Heart left ventricle (tissue), 16 donors: ENCODE data around the gene KRTAP10-8. TPM values are rescaled to one million over a fixed set of nuclear protein-coding genes. Genes with fewer than 3 reads are reported as not detected.
A peak's percentile ranks its signal among the peaks of the same experiment; 100 is the strongest.
"Not testable (repeated sequence)": the region's sequence is repeated elsewhere in the genome, so short reads cannot be mapped to it uniquely, and the experiment has no call there.

Source experiments
- ATAC-seq, 4 donors: fragments of 200-7000 bp; cut with Tn5 transposase; one replicate each; pipeline ENCODE4 v1.9.1; 2020 to 2022; ENCODE audit warnings: moderate library complexity in 4 of 4, mild to moderate bottlenecking in 3 of 4, moderate number of reproducible peaks in 1 of 4
- DNase-seq, 5 donors: peaks; one replicate each; pipeline ENCODE4 v3.0.0-alpha.2; 2020
- H3K27ac ChIP-seq, 12 donors: fragments of 200-600 bp; sonication (generic) in 4 of 12; one replicate each; pipeline versions ENCODE4 v1.5.0 to v1.8.0; 2016 to 2022; ENCODE audit warnings: mild to moderate bottlenecking in 2 of 12
- H3K27me3 ChIP-seq, 9 donors: fragments of 200-600 bp; sonication (generic) in 2 of 9; one replicate each; pipeline versions ENCODE4 v1.5.1 to v1.8.0; 2016 to 2022; ENCODE audit warnings: mild to moderate bottlenecking in 3 of 9
- H3K36me3 ChIP-seq, 9 donors: fragments of 200-600 bp; sonication (generic) in 2 of 9; one replicate each; pipeline versions ENCODE4 v1.5.0 to v1.8.0; 2018 to 2022; ENCODE audit warnings: mild to moderate bottlenecking in 2 of 9
- H3K4me1 ChIP-seq, 12 donors: fragments of 200-600 bp; sonication (generic) in 4 of 12; one replicate each; pipeline versions ENCODE4 v1.5.0 to v1.8.0; 2016 to 2022; ENCODE audit warnings: mild to moderate bottlenecking in 3 of 12
- H3K4me3 ChIP-seq, 12 donors: fragments of 200-600 bp; sonication (generic) in 4 of 12; one replicate each; pipeline versions ENCODE4 v1.5.0 to v1.8.0; 2017 to 2022; ENCODE audit warnings: mild to moderate bottlenecking in 9 of 12, moderate library complexity in 4 of 12
- H3K9me3 ChIP-seq, 12 donors: fragments of 200-600 bp; sonication (generic) in 4 of 12; one replicate each; pipeline versions ENCODE4 v1.5.0 to v1.8.0; 2016 to 2022; ENCODE audit warnings: mild to moderate bottlenecking in 1 of 12
- POLR2A ChIP-seq, 2 donors: fragments of 450-650 bp; IDR thresholded peaks; one replicate each; pipeline ENCODE4 v1.6.1; 2017; ENCODE audit warnings: antibody characterized with exemption in 2 of 2, mild to moderate bottlenecking in 2 of 2, moderate library complexity in 2 of 2
- WGBS, 4 donors: extraction: QIAGEN DNeasy Blood & Tissue Kit in 2 of 4; methylation state at CpG; one replicate each; pipeline versions ENCODE4 v1.1.5 to v1.1.7; 2013 to 2018; 5-methylcytosine and 5-hydroxymethylcytosine counted together
- intact Hi-C, 10 donors: fragments of 100-400 bp; cut with DNase I; formaldehyde crosslinking; loops; one replicate each; pipeline versions ENCODE4 v1.11.1 to v1.14.2; 2022
- polyA plus RNA-seq, 2 donors: library from polyadenylated mRNA; stranded (reverse); fragments of 200-250 nt; gene quantifications; one replicate each; pipeline ENCODE4 v1.2.3, GENCODE V29; 2013
- total RNA-seq, 9 donors: library from RNA; depleted of rRNA in 2 of 9; stranded (reverse); fragments of >200 nt in 2 of 9; fragmentation: NEBNext Ultra II Directional in 3 of 9; extraction: Animal tissue kit (Norgen Biotek cat#: 25700) in 3 of 9; gene quantifications; one replicate each; pipeline versions ENCODE4 v1.1.0 to v1.2.4, GENCODE V29; 2016 to 2023
- TF ChIP-seq, protein P1 (sequence below), 12 donors: fragments of 200-600 bp; sonication (generic) in 4 of 12; IDR thresholded peaks; one replicate each; pipeline versions ENCODE4 v1.5.0 to v1.8.0; 2018 to 2022; ENCODE audit warnings: antibody characterized with exemption in 12 of 12, mild to moderate bottlenecking in 5 of 12
- donor health status: ischemic (EF 13 %, LVEDD 7.1; RV severe dilation, severe dysfunction).
- donor health status: healthy with polysubstance abuse.
- donor health status: DM: no; HTN: yes; CAD: no.
- donor health status: DM: no; HTN: no; CAD: no.
- donor health status: ischemic (EF 25% LVEDD 6.9; RV normal size, moderate dysfunction).
- donor health status: ischemic (EF 25% LVEDD 5.7; RV mildly dilated, moderate dysfunction).
- donor health status: healthy.
- donor health status: DM: yes; HTN: yes; CAD: no.
- donor health status: ischemic (EF 35%, LVEDD 5.7; RV mildly dilated, moderate dysfunction).
- donor health status: nonischemic (EF 11% LVEDD 7.7; RV severe dilation, severe dysfunction).
- donor health status: DM: yes; HTN: yes; CAD: no.
- donor health status: PGD.
- donor health status: ischemic (EF 29% LVEDD 5.4; RV normal size, mild dysfunction).
- donor health status: nonischemic (EF 23%, LVEDD 6.1; RV moderate dilation, normal function).

Gene KRTAP10-8
- total and polyA plus RNA-seq, 11 donors = not detected

- Histone ChIP-seq H3K4me3 (no peak overlapping the region), H3K4me1 (peaks cover 0 to 8% (median 0%) of the 10 kb centered on the region in 12 donors), H3K36me3 (no peaks in the 10 kb centered on the region), H3K27ac (no peak overlapping the region), H3K27me3 (peaks cover 0 to 22% (median 0%) of the 10 kb centered on the region in 9 donors), H3K9me3 (peaks cover 0 to 16% (median 2%) of the 10 kb centered on the region in 12 donors)
- intact Hi-C loops = no loop called here
- ATAC-seq (no peak), DNase-seq (no peak)
- 64 to 93% (median 82%) methylated on average over 3 to 4 of the region's 4 CpGs for WGBS, 4 donors
- TF ChIP-seq POLR2A (IDR thresholded peaks at IDR 0.05) = no peak
- TF ChIP-seq, protein P1, sequence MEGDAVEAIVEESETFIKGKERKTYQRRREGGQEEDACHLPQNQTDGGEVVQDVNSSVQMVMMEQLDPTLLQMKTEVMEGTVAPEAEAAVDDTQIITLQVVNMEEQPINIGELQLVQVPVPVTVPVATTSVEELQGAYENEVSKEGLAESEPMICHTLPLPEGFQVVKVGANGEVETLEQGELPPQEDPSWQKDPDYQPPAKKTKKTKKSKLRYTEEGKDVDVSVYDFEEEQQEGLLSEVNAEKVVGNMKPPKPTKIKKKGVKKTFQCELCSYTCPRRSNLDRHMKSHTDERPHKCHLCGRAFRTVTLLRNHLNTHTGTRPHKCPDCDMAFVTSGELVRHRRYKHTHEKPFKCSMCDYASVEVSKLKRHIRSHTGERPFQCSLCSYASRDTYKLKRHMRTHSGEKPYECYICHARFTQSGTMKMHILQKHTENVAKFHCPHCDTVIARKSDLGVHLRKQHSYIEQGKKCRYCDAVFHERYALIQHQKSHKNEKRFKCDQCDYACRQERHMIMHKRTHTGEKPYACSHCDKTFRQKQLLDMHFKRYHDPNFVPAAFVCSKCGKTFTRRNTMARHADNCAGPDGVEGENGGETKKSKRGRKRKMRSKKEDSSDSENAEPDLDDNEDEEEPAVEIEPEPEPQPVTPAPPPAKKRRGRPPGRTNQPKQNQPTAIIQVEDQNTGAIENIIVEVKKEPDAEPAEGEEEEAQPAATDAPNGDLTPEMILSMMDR (IDR thresholded peaks at IDR 0.05) = no peak
Measured at GRCh38 chr21:44571296-44571695, 40.6 kb upstream of the KRTAP10-8 start.

DNA sequence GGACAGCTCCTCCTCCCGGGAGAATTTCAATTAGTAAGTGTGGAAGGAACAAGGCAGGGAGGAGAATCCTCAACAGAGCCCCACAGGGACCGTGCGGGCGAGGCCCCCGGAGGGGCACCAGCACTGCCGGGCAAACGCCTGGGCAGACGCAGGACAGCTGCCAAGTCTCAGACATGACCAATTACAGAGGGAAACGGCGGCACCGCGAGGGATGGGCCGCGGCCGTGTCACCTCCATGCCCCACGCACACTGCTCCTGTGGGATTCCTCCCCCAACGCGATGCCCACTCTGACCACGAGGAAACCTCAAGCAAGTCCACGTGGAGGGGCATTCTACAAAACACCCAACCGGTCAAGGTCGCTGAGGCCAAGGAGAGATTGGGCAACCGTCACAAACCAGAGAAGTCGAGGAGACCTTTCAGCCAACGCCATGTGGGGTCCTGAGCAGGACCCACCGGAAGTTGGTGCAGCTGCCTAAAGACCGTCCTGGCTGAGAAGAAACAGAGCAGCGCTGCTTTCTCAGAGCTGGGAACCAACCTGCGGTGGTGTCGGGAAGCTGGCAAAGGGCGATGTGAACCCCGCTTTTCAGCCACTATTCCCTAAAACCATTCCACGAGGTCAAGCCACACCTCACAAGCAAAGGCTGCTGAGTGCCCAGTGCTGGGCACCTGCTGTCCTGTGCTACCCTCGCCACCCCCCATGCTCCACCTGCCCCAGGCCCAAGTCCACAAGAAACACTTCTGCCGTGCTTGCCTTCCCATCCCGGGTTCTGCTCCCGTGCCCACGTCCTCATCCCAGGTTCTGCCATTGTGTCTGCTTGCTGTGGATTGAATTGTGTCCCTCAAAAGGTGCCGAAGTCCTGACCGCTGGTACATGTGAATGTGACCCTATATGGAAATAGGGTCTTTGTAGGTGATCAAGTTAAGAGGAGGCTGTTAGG is 39.8 kb upstream of the KRTAP10-8 start:
- intact Hi-C loops = no loop called here
- WGBS, 4 donors = 89 to 91% (median 90%) methylated on average over 40 of the region's 40 CpGs
- Histone ChIP-seq H3K4me1 (peaks cover 0 to under 1% (median 0%) of the 10 kb centered on the region in 12 donors), H3K27me3 (peaks cover 0 to 22% (median 0%) of the 10 kb centered on the region in 9 donors), H3K36me3 (no peaks in the 10 kb centered on the region), H3K27ac (no peak overlapping the region), H3K9me3 (peaks cover 0 to 24% (median 6%) of the 10 kb centered on the region in 12 donors), H3K4me3 (no peak overlapping the region)
- DNase-seq = no peak
- TF ChIP-seq, protein P1 (IDR thresholded peaks at IDR 0.05) = no peak
- TF ChIP-seq POLR2A (IDR thresholded peaks at IDR 0.05) = no peak
- ATAC-seq = no peak

DNA sequence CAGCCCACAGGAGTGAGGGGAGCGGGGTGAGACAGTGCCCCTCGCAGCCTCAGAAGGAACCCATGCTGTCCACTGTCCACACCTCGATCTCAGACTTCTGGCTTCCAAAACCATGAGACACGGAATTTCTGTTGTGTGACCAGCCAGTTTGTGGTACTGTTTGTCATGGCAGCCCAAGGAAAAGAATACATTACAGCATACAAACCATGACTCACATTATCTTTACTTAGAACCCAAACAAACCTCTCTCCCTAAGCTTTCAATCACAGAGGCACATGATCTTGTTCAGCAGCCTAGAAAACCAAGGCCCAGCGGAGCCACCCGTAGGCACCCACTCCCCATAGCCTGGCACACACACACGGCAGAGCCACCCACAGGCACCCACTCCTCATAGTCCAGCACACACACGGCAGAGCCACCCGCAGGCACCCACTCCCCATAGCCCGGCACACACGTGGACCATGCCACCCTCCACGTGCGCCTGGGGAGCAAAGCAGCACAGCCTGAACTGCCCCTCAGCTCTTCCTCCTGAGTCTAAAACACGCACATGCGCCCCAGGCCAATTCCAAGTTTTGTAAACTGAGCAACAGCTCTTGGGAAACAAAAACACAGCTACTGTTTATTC is 38.8 kb upstream of the KRTAP10-8 start:
- peaks cover 0 to 34% (median 9%) of the 10 kb centered on the region in 12 donors for H3K9me3 ChIP-seq
- no peak for DNase-seq
- no peak overlapping the region for H3K4me3 ChIP-seq
- H3K27me3 ChIP-seq = peaks cover 0 to 21% (median 0%) of the 10 kb centered on the region in 9 donors
- ATAC-seq = no peak
- no peaks in the 10 kb centered on the region for H3K36me3 ChIP-seq
- no peak overlapping the region for H3K27ac ChIP-seq
- H3K4me1 ChIP-seq = no peaks in the 10 kb centered on the region
- TF ChIP-seq POLR2A (IDR thresholded peaks at IDR 0.05) = no peak
- TF ChIP-seq, protein P1 (IDR thresholded peaks at IDR 0.05) = no peak
- 79 to 87% (median 83%) methylated on average over 15 of the region's 15 CpGs for WGBS, 4 donors
- intact Hi-C loops = no loop called here

GRCh38 chr21:44573630-44574456 is 38.0 kb upstream of the KRTAP10-8 start, which contains the start of gene KRTAP10-4:
TSS of gene KRTAP10-4 (plus strand) at chr21:44573729. CDS start at chr21:44573759, 30 bp downstream.
- H3K36me3 ChIP-seq, H3K27ac ChIP-seq, intact Hi-C loops, H3K4me3 ChIP-seq, H3K4me1 ChIP-seq: not testable (repeated sequence)
- ATAC-seq = peak in 1 of 4 donors; percentile 44
- peaks cover 0 to 17% (median 0%) of the 10 kb centered on the region in 9 donors for H3K27me3 ChIP-seq
- peaks cover 0 to 37% (median 9%) of the 10 kb centered on the region in 12 donors for H3K9me3 ChIP-seq
- peak in 1 of 5 donors; percentile 58 for DNase-seq
- 54 to 73% (median 59%) methylated on average over 15 to 22 of the region's 25 CpGs for WGBS, 4 donors
